HFFc6 (cell line): ENCODE results near the gene GART. TPM values are rescaled to one million over a fixed set of nuclear protein-coding genes. Genes with fewer than 3 reads are reported as not detected.
"Not testable (repeated sequence)": the region's sequence is repeated elsewhere in the genome, so short reads cannot be mapped to it uniquely, and the experiment has no call there.

Experiments
- DNase-seq: peaks from one replicate; pipeline ENCODE4 v3.0.0-alpha.2; 2018
- H3K27ac Mint-ChIP-seq: 2 replicates; pipeline ENCODE4 v1.8.0; 2020; ENCODE audit warnings: mild to moderate bottlenecking, mixed read lengths
- H3K27me3 Mint-ChIP-seq: 2 replicates; pipeline ENCODE4 v1.8.0; 2021; ENCODE audit warnings: mild to moderate bottlenecking, moderate library complexity, mixed read lengths; ENCODE audit not compliant: insufficient read depth
- H3K36me3 Mint-ChIP-seq: 2 replicates; pipeline ENCODE4 v1.8.0; 2021; ENCODE audit warnings: low read depth, mixed read lengths
- H3K4me1 Mint-ChIP-seq: 2 replicates; pipeline ENCODE4 v1.8.0; 2020; ENCODE audit warnings: low read depth, mixed read lengths
- H3K4me3 Mint-ChIP-seq: 2 replicates; pipeline ENCODE4 v1.8.0; 2020; ENCODE audit warnings: mild to moderate bottlenecking, moderate library complexity, mixed read lengths
- H3K9me3 Mint-ChIP-seq: 2 replicates; pipeline ENCODE4 v1.8.0; 2020; ENCODE audit warnings: mild to moderate bottlenecking, mixed read lengths
- total RNA-seq, 6 experiments: library from RNA; stranded (reverse); fragmentation: NEBNext Ultra II Directional; extraction: Animal tissue kit (Norgen Biotek cat#: 25700); gene quantifications; 2 replicates in 1 of 6; 3 replicates in 5 of 6; pipeline ENCODE4 v1.2.3, GENCODE V29; 2021
- TF ChIP-seq, protein P1 (sequence below): fragments of 200-600 bp; sonication (generic); IDR thresholded peaks from 2 replicates; pipeline ENCODE4 v1.5.0; 2021; ENCODE audit warnings: antibody characterized with exemption, mild to moderate bottlenecking

GART gene
- total RNA-seq, 6 experiments from 2014 or later = 72.6 to 87.5 (median 80.2) TPM

- no peak overlapping the region for H3K4me3 Mint-ChIP-seq
- TF ChIP-seq, protein P1, sequence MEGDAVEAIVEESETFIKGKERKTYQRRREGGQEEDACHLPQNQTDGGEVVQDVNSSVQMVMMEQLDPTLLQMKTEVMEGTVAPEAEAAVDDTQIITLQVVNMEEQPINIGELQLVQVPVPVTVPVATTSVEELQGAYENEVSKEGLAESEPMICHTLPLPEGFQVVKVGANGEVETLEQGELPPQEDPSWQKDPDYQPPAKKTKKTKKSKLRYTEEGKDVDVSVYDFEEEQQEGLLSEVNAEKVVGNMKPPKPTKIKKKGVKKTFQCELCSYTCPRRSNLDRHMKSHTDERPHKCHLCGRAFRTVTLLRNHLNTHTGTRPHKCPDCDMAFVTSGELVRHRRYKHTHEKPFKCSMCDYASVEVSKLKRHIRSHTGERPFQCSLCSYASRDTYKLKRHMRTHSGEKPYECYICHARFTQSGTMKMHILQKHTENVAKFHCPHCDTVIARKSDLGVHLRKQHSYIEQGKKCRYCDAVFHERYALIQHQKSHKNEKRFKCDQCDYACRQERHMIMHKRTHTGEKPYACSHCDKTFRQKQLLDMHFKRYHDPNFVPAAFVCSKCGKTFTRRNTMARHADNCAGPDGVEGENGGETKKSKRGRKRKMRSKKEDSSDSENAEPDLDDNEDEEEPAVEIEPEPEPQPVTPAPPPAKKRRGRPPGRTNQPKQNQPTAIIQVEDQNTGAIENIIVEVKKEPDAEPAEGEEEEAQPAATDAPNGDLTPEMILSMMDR = no peak
- no peak overlapping the region for H3K27ac Mint-ChIP-seq
- H3K9me3 Mint-ChIP-seq = no peaks in the 10 kb centered on the region
- peaks cover 3% of the 10 kb centered on the region; the same call in 1 of the 2 replicates for H3K27me3 Mint-ChIP-seq
- no peak for DNase-seq
- peaks cover 24% of the 10 kb centered on the region for H3K4me1 Mint-ChIP-seq
- H3K36me3 Mint-ChIP-seq = peaks cover 13% of the 10 kb centered on the region
Observed at GRCh38 chr21:33584455-33584854, 42.5 kb upstream of the GART start.

GRCh38 chr21:33578959-33579542, 37.1 kb upstream of the GART start:
- DNase-seq = peak; percentile 45
- Mint-ChIP-seq H3K27me3 (no peaks in the 10 kb centered on the region), H3K27ac (peak overlapping the region; percentile 86)

GRCh38 chr21:33578214-33578613, 36.3 kb upstream of the GART start:
- peak overlapping the region; percentile 61 for H3K4me3 Mint-ChIP-seq

More at GRCh38 chr21:33578959-33579542, 37.1 kb upstream of the GART start:
- Mint-ChIP-seq H3K9me3 (no peaks in the 10 kb centered on the region), H3K4me1 (peaks cover 32% of the 10 kb centered on the region), H3K36me3 (peaks cover 15% of the 10 kb centered on the region), H3K4me3 (peak overlapping the region; percentile 61)
- TF ChIP-seq, protein P1 = no peak

DNA sequence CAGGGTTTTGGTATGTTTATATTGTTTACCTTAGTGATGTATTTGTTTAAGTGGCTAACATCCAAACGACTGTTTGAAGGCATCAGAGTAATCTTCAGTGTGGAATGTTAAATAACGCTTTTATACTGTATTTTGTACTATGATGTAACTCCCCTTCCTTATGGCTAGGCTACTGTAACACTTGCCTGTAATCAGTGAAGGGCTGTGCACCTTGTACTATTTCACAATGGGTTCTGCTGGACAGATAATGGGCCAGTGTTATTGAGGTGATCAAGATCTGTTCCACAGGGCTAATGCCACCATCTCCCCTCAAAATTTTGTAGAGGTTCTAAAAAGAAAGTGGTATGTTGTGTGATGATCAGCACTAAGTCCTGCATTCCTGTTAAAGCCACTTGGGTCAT, 34.8 kb upstream of the GART start:
- H3K4me1 Mint-ChIP-seq = peaks cover 32% of the 10 kb centered on the region
- not testable (repeated sequence) for H3K9me3 Mint-ChIP-seq, H3K27me3 Mint-ChIP-seq, DNase-seq
- peak overlapping the region; percentile 69 for H3K27ac Mint-ChIP-seq
- peak overlapping the region; percentile 48; the same call in 1 of the 2 replicates for H3K4me3 Mint-ChIP-seq
- peaks cover 28% of the 10 kb centered on the region for H3K36me3 Mint-ChIP-seq

More at GRCh38 chr21:33578214-33578613, 36.3 kb upstream of the GART start:
- DNase-seq = peak; percentile 72
- TF ChIP-seq, protein P1 = no peak
- H3K36me3 Mint-ChIP-seq = peaks cover 20% of the 10 kb centered on the region
- peak overlapping the region; percentile 86 for H3K27ac Mint-ChIP-seq
- H3K9me3 Mint-ChIP-seq = no peaks in the 10 kb centered on the region
- H3K27me3 Mint-ChIP-seq = no peaks in the 10 kb centered on the region; the same call in 1 of the 2 replicates
- peaks cover 32% of the 10 kb centered on the region for H3K4me1 Mint-ChIP-seq

- H3K4me1 Mint-ChIP-seq = peaks cover 9% of the 10 kb centered on the region
- TF ChIP-seq, protein P1 = no peak
- no peaks in the 10 kb centered on the region for H3K9me3 Mint-ChIP-seq
- H3K27me3 Mint-ChIP-seq = peaks cover 3% of the 10 kb centered on the region
- no peak overlapping the region for H3K4me3 Mint-ChIP-seq
- DNase-seq = no peak
- H3K36me3 Mint-ChIP-seq = peaks cover 31% of the 10 kb centered on the region
- H3K27ac Mint-ChIP-seq = peak overlapping the region; percentile 26
Observed at GRCh38 chr21:33572350-33572749, 30.4 kb upstream of the GART start.

DNA sequence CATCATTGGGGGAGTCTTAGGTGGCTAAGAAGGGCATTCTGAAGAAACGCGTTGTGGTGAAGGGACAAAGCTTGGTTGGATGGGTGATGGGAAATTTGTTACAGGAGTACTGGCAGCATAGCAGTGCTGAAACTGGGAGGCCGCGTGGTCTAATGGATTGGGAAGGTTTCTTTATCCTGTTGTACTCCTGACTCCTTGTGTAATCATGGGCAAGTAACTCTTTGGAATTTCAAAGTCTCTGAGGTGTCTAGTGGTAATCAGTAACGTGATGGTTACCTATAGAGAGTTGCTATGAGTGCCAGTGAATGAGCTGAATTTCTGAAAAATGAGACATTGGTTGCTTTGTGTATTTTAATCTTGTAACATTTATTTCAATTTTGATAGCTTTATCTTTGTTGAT, 28.1 kb upstream of the GART start:
- H3K4me1 Mint-ChIP-seq = peaks cover 10% of the 10 kb centered on the region; the same call in 1 of the 2 replicates
- peaks cover 3% of the 10 kb centered on the region for H3K27me3 Mint-ChIP-seq
- no peaks in the 10 kb centered on the region for H3K9me3 Mint-ChIP-seq
- H3K36me3 Mint-ChIP-seq = peaks cover 31% of the 10 kb centered on the region
- H3K27ac Mint-ChIP-seq = peak overlapping the region; percentile 36
- H3K4me3 Mint-ChIP-seq = no peak overlapping the region
- no peak for DNase-seq
- TF ChIP-seq, protein P1 = no peak
